Testis (tissue), 2 donors: ENCODE results near the gene MAN2B2.

Source experiments
- POLR2A ChIP-seq: fragments of 450-650 bp; IDR thresholded peaks from one replicate; pipeline ENCODE4 v1.6.1; 2017; ENCODE audit warnings: antibody characterized with exemption, mild to moderate bottlenecking, moderate library complexity
- TF ChIP-seq, protein P1 (sequence below), 3 experiments: fragments of 450-650 bp in 2 of 3; fragments of 200-600 bp in 1 of 3; sonication (generic) in 1 of 3; IDR thresholded peaks; one replicate each; pipeline ENCODE4 v1.5.1; 2016 to 2019; ENCODE audit warnings: antibody characterized with exemption in 3 of 3, mild to moderate bottlenecking in 2 of 3, moderate library complexity in 1 of 3

DNA sequence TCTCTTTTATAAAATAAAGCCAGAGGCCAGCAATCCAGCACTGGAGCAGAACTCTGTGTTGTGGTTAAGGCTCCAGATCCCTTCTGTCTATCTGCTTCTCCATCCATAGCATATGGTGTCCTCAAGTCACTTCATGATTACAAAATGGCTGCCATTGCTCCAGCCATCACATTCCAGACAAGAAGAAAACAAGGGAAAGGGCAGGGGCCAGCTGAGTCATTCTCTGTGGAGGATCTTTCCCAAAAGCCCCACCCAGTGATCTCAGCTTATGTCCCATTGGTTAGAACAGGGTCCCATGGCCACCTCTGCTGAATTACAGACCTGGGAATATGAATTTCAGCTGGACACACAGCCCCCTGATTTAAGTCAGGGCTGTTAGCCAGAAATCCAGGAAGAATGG, 34.1 kb upstream of the MAN2B2 start:
- TF ChIP-seq, protein P1, sequence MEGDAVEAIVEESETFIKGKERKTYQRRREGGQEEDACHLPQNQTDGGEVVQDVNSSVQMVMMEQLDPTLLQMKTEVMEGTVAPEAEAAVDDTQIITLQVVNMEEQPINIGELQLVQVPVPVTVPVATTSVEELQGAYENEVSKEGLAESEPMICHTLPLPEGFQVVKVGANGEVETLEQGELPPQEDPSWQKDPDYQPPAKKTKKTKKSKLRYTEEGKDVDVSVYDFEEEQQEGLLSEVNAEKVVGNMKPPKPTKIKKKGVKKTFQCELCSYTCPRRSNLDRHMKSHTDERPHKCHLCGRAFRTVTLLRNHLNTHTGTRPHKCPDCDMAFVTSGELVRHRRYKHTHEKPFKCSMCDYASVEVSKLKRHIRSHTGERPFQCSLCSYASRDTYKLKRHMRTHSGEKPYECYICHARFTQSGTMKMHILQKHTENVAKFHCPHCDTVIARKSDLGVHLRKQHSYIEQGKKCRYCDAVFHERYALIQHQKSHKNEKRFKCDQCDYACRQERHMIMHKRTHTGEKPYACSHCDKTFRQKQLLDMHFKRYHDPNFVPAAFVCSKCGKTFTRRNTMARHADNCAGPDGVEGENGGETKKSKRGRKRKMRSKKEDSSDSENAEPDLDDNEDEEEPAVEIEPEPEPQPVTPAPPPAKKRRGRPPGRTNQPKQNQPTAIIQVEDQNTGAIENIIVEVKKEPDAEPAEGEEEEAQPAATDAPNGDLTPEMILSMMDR (IDR thresholded peaks at IDR 0.05): no peak
- no peak for TF ChIP-seq POLR2A
